Measurements from ENCODE around the gene ADCY3. TPM values are rescaled to one million over a fixed set of nuclear protein-coding genes. Genes with fewer than 3 reads are reported as not detected.

The ADCY3 gene
- total RNA-seq, 1 donor from 2014 or later = 46.2 TPM

DNA sequence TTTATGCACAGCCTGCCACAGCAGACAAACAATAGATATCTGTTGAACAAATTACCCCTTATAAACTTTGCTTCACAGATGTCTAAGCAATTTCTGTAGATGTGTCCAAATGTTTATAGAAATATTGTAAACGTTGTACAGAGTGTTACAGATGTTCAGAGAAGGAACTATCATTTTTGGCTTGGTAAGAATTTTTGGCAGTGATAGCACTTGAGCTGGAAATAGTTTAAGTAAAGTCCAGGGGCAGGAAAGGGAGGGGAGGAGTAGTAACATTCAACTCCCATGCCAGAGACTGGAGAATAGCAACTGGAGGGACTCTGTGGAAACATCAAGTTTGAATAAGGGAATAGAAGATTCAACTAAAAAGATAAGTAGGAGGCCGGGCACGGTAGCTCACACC, 131.2 kb downstream of the ADCY3 start:
- H3K9me3 Mint-ChIP-seq = no peaks in the 10 kb centered on the region
- TF ChIP-seq, protein P1, sequence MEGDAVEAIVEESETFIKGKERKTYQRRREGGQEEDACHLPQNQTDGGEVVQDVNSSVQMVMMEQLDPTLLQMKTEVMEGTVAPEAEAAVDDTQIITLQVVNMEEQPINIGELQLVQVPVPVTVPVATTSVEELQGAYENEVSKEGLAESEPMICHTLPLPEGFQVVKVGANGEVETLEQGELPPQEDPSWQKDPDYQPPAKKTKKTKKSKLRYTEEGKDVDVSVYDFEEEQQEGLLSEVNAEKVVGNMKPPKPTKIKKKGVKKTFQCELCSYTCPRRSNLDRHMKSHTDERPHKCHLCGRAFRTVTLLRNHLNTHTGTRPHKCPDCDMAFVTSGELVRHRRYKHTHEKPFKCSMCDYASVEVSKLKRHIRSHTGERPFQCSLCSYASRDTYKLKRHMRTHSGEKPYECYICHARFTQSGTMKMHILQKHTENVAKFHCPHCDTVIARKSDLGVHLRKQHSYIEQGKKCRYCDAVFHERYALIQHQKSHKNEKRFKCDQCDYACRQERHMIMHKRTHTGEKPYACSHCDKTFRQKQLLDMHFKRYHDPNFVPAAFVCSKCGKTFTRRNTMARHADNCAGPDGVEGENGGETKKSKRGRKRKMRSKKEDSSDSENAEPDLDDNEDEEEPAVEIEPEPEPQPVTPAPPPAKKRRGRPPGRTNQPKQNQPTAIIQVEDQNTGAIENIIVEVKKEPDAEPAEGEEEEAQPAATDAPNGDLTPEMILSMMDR (conservative IDR thresholded peaks at IDR 0.05) = no peak
- H3K4me3 Mint-ChIP-seq = no peak overlapping the region
- H3K27me3 Mint-ChIP-seq = no peaks in the 10 kb centered on the region
- H3K27ac Mint-ChIP-seq = no peak overlapping the region
- no peak for DNase-seq (ENCODE audit: extremely low spot score, unreplicated experiment)
- no peaks in the 10 kb centered on the region for H3K36me3 Mint-ChIP-seq
- peaks cover 14% of the 10 kb centered on the region for H3K4me1 Mint-ChIP-seq (ENCODE audit: unreplicated experiment)

DNA sequence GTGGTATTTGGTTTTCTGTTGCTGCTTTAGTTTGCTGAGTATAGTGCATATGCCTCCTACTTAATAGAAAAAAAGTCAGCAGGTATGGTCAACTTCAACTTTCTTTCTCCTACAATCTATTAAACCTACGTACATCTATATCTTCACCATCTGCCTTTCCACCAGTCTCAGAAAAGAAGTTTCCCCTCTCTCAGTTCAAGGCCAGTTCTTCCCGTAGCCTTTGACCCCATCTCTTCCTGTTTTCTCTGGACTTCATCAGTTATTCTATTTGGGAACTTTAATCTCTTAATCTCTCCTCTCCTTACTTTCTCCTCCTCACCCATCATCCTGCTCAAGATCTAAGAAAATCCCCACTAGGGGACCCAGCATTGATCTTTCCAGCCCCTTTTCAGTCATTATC, 132.5 kb downstream of the ADCY3 start:
- TF ChIP-seq, protein P1 (conservative IDR thresholded peaks at IDR 0.05) = no peak
- Mint-ChIP-seq H3K27ac (no peak overlapping the region), H3K36me3 (no peaks in the 10 kb centered on the region), H3K4me1 (ENCODE audit: unreplicated experiment) (peaks cover 8% of the 10 kb centered on the region), H3K27me3 (no peaks in the 10 kb centered on the region), H3K9me3 (no peaks in the 10 kb centered on the region), H3K4me3 (no peak overlapping the region)
- DNase-seq (ENCODE audit: extremely low spot score, unreplicated experiment) = no peak

DNA sequence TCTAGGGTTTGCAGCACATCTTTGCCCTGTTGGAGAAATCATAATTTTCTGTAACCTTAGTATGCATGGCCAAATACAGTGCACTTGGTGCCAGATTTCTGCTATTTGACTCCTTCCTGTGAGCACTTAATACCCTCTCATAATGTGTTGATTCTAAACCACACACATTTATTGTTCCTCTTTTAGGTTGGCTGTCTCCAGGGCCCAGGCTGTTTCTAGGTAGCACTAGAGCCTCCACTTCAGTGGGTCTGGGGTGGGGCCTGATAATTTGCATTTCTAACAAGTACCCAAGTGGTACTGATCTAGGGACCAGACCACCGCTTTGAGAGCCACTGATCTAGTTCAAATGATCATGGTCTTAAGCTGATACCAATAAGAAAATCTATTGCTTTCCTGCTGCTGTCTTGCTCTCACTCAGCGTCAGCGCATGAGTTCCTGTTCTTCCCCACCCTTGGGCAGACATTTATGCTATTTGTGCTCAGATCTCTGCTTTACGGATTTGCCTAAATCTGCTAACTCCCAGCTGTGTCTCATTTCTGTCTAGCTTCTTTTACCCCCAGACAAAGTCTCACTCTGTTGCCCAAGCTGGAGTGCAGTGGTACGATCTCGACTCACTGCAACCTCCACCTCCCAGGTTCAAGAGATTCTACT, 134.2 kb downstream of the ADCY3 start:
- Mint-ChIP-seq H3K27me3 (no peaks in the 10 kb centered on the region), H3K27ac (no peak overlapping the region), H3K9me3 (no peaks in the 10 kb centered on the region), H3K36me3 (no peaks in the 10 kb centered on the region), H3K4me3 (no peak overlapping the region), H3K4me1 (ENCODE audit: unreplicated experiment) (no peaks in the 10 kb centered on the region)
- no peak for DNase-seq (ENCODE audit: extremely low spot score, unreplicated experiment)
- TF ChIP-seq, protein P1 (conservative IDR thresholded peaks at IDR 0.05) = no peak

DNA sequence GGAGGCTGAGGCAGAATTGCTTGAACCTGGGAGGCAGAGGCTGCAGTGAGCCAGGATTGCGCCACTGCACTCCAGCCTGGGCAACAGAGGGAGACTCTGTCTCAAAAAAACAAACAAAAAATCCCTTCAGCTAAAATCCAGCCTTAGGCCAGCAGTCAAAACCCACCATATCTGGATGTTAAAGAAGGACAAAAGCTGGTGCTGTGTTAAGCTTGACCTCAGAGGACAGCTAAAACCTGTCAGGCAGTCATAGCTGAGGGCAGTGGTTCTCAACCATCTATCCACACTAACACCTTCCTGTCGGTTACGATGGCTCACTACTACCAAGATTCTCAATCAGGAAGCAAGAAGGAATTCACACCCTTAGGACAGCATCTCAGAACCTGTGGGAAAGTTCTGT, 136.4 kb downstream of the ADCY3 start:
- DNase-seq (ENCODE audit: extremely low spot score, unreplicated experiment) = no peak
- H3K27ac Mint-ChIP-seq = no peak overlapping the region
- no peak overlapping the region for H3K4me3 Mint-ChIP-seq
- H3K4me1 Mint-ChIP-seq (ENCODE audit: unreplicated experiment) = no peaks in the 10 kb centered on the region
- no peaks in the 10 kb centered on the region for H3K27me3 Mint-ChIP-seq
- no peaks in the 10 kb centered on the region for H3K9me3 Mint-ChIP-seq
- TF ChIP-seq, protein P1 (conservative IDR thresholded peaks at IDR 0.05) = no peak
- no peaks in the 10 kb centered on the region for H3K36me3 Mint-ChIP-seq

DNA sequence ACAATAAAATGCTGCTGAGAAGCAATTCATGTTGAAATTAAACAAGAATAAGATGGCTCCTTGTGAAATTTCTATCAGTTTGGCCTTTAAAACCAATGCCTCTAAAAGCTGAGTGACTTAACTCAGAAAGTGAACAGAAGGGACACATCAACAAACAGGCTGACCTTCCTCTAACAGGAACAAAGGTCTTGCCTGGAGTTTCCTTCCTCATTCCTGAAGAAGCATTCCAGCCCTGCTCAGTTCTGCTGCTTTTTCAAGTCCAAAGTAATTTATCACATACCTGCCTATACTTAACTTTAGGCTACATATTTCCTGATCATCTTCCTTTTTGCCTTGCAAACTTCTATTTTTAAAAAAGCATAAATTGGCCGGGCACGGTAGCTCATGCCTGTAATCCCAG, 140.9 kb downstream of the ADCY3 start:
- no peak overlapping the region for H3K27ac Mint-ChIP-seq
- no peaks in the 10 kb centered on the region for H3K36me3 Mint-ChIP-seq
- H3K9me3 Mint-ChIP-seq = no peaks in the 10 kb centered on the region
- no peaks in the 10 kb centered on the region for H3K4me1 Mint-ChIP-seq (ENCODE audit: unreplicated experiment)
- TF ChIP-seq, protein P1 (conservative IDR thresholded peaks at IDR 0.05) = no peak
- no peaks in the 10 kb centered on the region for H3K27me3 Mint-ChIP-seq
- H3K4me3 Mint-ChIP-seq = no peak overlapping the region
- no peak for DNase-seq (ENCODE audit: extremely low spot score, unreplicated experiment)

DNA sequence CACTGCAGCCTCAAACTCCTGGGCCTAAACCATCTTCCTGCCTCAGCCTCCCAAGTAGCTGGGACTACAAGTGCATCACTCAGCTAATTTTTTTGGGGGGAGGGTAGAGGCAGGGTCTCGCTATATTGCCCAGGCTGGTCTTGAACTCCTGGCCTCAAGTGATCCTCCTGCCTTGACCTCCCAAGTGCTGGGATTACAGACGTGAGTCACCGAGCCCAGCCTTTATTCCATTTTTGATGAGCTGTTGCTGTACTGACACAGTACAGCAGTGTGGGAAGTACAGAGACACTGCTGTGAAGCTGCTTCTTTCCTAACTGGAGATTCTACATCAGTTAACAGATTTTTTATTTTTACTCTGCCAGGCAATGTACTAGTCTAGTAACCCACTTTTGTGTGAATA, 145.7 kb downstream of the ADCY3 start:
- Mint-ChIP-seq H3K9me3 (no peaks in the 10 kb centered on the region), H3K4me1 (ENCODE audit: unreplicated experiment) (peaks cover 11% of the 10 kb centered on the region), H3K4me3 (no peak overlapping the region), H3K36me3 (peaks cover 11% of the 10 kb centered on the region), H3K27me3 (no peaks in the 10 kb centered on the region), H3K27ac (no peak overlapping the region)
- TF ChIP-seq, protein P1 (conservative IDR thresholded peaks at IDR 0.05) = no peak
- DNase-seq (ENCODE audit: extremely low spot score, unreplicated experiment) = no peak

All from type B pancreatic cell (in vitro differentiated cells).